Epithelial cell of esophagus (primary cell): ENCODE data around the gene PFKFB3.

Source experiments
- DNase-seq: peaks from one replicate; pipeline ENCODE4 v3.0.0; 2010; ENCODE audit warnings: low read depth
- H3K4me3 ChIP-seq: 2 replicates; pipeline ENCODE4 v1.5.1; 2011; ENCODE audit warnings: mild to moderate bottlenecking, low read length, control low read depth
- CTCF ChIP-seq: IDR thresholded peaks from 2 replicates; pipeline ENCODE4 v1.5.1; 2011; ENCODE audit warnings: low read depth, mild to moderate bottlenecking, low read length, control low read depth, inconsistent platforms; ENCODE audit not compliant: insufficient read depth; ENCODE audit errors: missing control alignments

Gene PFKFB3

GRCh38 chr10:6214612-6215011 is 11.9 kb downstream of the PFKFB3 start:
- no peak for TF ChIP-seq CTCF
- no peak overlapping the region for H3K4me3 ChIP-seq
- DNase-seq, result no peak

- no peak overlapping the region for H3K4me3 ChIP-seq
- DNase-seq, result no peak
- no peak for TF ChIP-seq CTCF
Measured at GRCh38 chr10:6215241-6215640, 12.5 kb downstream of the PFKFB3 start.

GRCh38 chr10:6215683-6216484 is 13.2 kb downstream of the PFKFB3 start:
- no peak overlapping the region for H3K4me3 ChIP-seq
- no peak for TF ChIP-seq CTCF
- no peak for DNase-seq

GRCh38 chr10:6216916-6217315 is 14.2 kb downstream of the PFKFB3 start:
- no peak overlapping the region for H3K4me3 ChIP-seq
- no peak for DNase-seq
- TF ChIP-seq CTCF, result no peak

- no peak overlapping the region for H3K4me3 ChIP-seq
- DNase-seq, result no peak
- no peak for TF ChIP-seq CTCF
Measured at GRCh38 chr10:6217611-6218010, 14.9 kb downstream of the PFKFB3 start.

GRCh38 chr10:6218692-6219493 is 16.2 kb downstream of the PFKFB3 start:
- peak; percentile 99 for DNase-seq
- TF ChIP-seq CTCF, result no peak
- no peak overlapping the region for H3K4me3 ChIP-seq
